Measurements from ENCODE around the gene MAML3.

Gene MAML3

DNA sequence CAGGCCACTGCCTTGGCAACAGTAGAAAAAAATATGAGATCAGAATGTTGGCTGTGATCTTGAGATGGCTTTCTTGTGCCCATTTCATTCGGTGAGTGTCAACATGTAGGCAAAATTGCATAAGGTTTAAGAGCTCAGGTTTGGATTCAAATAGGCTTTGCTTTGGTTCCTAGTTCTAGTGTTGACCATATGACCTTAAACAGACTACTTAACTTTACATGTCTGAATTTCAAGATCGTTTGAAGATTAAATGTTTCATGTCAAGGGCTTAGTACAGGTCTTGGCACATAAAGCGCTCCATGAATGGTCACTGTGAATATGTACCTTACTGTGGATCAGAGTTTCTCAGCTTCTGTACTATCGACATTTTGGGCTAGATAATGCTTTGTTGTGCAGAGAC lies 284.2 kb downstream of the MAML3 start:
- no peak for TF ChIP-seq CTCF (IDR thresholded peaks at IDR 0.05; ENCODE audit: borderline replicate concordance, control extremely low read depth, extremely low read depth, insufficient read depth, missing control alignments)
- no peak for DNase-seq (ENCODE audit: low spot score)
- in situ Hi-C loops (cut with MboI; ENCODE audit: low sequenced_read_pairs, unreplicated experiment) = no loop called here

GRCh38 chr4:139866276-139866962 lies 287.6 kb downstream of the MAML3 start:
- no peak for TF ChIP-seq CTCF (IDR thresholded peaks at IDR 0.05; ENCODE audit: borderline replicate concordance, control extremely low read depth, extremely low read depth, insufficient read depth, missing control alignments)
- DNase-seq (ENCODE audit: low spot score) = no peak
- in situ Hi-C loops (cut with MboI; ENCODE audit: low sequenced_read_pairs, unreplicated experiment) = no loop called here

DNA sequence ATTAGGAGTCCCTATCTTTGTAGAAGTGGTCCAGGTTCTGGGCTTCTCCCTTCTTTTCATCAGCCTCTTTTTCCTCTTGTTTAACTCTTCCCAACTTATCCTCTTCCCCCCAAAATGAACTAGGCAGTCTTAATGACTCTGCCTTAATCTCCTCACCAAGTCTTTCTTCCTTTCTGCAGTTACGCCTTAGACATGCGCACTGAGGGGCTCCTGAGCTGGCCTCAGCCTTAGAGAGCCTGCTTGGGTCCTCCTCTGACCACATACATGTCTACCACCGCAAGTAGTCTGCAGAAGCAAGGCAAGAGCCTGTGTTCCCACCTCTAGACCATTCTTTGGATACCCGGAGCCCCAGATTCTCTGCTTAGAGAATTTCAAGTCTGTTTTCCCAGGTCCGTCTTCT lies 288.4 kb downstream of the MAML3 start:
- no peak for DNase-seq (ENCODE audit: low spot score)
- no peak for TF ChIP-seq CTCF (IDR thresholded peaks at IDR 0.05; ENCODE audit: borderline replicate concordance, control extremely low read depth, extremely low read depth, insufficient read depth, missing control alignments)

GRCh38 chr4:139863531-139863930 lies 290.5 kb downstream of the MAML3 start:
- no peak for DNase-seq (ENCODE audit: low spot score)
- in situ Hi-C loops (cut with MboI; ENCODE audit: low sequenced_read_pairs, unreplicated experiment) = no loop called here
- no peak for TF ChIP-seq CTCF (IDR thresholded peaks at IDR 0.05; ENCODE audit: borderline replicate concordance, control extremely low read depth, extremely low read depth, insufficient read depth, missing control alignments)

More for the DNA sequence above, 288.4 kb downstream of the MAML3 start:
- in situ Hi-C loops (cut with MboI; ENCODE audit: low sequenced_read_pairs, unreplicated experiment) = no loop called here

DNA sequence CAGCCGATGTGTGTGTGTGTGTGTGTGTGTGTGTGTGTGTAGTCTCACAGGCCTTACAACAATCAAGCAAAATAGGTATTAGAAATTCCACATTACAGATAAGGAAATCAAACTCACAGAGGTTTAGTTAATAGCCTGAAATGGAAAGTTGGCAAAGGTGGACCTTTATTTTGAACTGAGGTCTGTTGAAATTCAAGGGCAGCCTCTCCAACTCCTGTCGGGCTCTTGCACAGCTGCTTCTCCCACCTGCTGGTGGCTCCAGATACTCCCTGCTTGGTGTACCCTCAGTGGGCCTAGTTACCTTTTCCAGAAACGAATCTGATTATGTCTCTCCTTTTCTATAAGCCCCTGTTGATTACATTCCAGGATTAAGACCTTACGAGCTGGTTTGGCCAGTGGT lies 292.5 kb downstream of the MAML3 start:
- no peak for DNase-seq (ENCODE audit: low spot score)
- TF ChIP-seq CTCF (IDR thresholded peaks at IDR 0.05; ENCODE audit: borderline replicate concordance, control extremely low read depth, extremely low read depth, insufficient read depth, missing control alignments) = no peak
- in situ Hi-C loops (cut with MboI; ENCODE audit: low sequenced_read_pairs, unreplicated experiment) = no loop called here

DNA sequence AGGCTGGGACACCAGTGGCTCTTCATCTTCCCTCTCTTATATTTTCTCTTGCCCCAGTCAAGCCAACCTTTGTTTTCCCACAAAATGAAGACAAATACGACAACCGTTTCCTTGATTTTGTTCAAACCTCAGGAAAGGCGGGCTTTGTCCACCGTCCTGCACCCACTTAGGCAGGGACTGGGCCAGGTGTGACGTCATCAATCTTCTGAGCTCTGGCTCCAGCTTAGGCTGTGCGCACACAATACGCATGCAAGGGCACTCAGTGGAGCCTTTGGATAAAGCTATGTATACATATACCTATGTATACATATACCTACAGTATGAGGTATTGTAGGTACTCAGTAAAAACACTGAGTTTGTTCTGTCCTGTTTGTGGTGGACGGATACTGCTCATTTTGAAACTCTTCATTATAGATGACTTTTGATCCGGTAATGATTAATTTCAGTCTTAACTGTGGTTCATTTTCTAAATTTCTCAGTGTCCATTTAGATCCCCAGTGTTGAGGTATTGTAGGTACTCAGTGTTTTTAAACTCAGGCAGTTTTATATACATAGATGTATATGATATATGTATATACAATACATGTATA lies 293.5 kb downstream of the MAML3 start:
- no peak for TF ChIP-seq CTCF (IDR thresholded peaks at IDR 0.05; ENCODE audit: borderline replicate concordance, control extremely low read depth, extremely low read depth, insufficient read depth, missing control alignments)
- in situ Hi-C loops (cut with MboI; ENCODE audit: low sequenced_read_pairs, unreplicated experiment) = no loop called here
- DNase-seq (ENCODE audit: low spot score) = peak; percentile 25
